H1 (cell line): Measurements from ENCODE around the gene VMP1. TPM values are rescaled to one million over a fixed set of nuclear protein-coding genes. Genes with fewer than 3 reads are reported as not detected.

Source experiments
- EP300 ChIP-seq, 2 experiments: IDR thresholded peaks; 1 replicate in 1 of 2; 2 replicates in 1 of 2; pipeline ENCODE4 v1.6.1; 2011 to 2012; ENCODE audit warnings: low read depth in 2 of 2, low read length in 2 of 2, mild to moderate bottlenecking in 2 of 2, borderline replicate concordance in 1 of 2, inconsistent platforms in 1 of 2, moderate library complexity in 1 of 2
- JUND ChIP-seq: IDR thresholded peaks from 2 replicates; pipeline ENCODE4 v1.6.1; 2011; ENCODE audit warnings: mild to moderate bottlenecking, improper control_type of control experiment, low read length
- NANOG ChIP-seq: IDR thresholded peaks from 2 replicates; pipeline ENCODE4 v1.6.1; 2011; ENCODE audit warnings: low read length, low read depth, mild to moderate bottlenecking, inconsistent platforms; ENCODE audit not compliant: insufficient read depth, poor library complexity, severe bottlenecking
- SAP30 ChIP-seq: fragments of 300-600 bp; sonication (generic); IDR thresholded peaks from 2 replicates; pipeline ENCODE4 v1.7.1; 2012; ENCODE audit warnings: low read length, moderate library complexity, mild to moderate bottlenecking, inconsistent platforms; ENCODE audit not compliant: insufficient read depth, insufficient replicate concordance
- SIN3A ChIP-seq, 2 experiments: IDR thresholded peaks in 1 of 2; conservative IDR thresholded peaks in 1 of 2; 2 replicates each; pipeline ENCODE4 v1.6.1; 2011 to 2012; ENCODE audit warnings: low read length in 2 of 2, improper control_type of control experiment in 1 of 2, low read depth in 1 of 2, mild to moderate bottlenecking in 1 of 2
- SIRT6 ChIP-seq: IDR thresholded peaks from one replicate; pipeline ENCODE4 v1.7.1; 2012; ENCODE audit warnings: low read length, inconsistent platforms
- YY1 ChIP-seq: IDR thresholded peaks from 2 replicates; pipeline ENCODE4 v1.6.1; 2011; ENCODE audit warnings: low read depth, mild to moderate bottlenecking, low read length
- polyA plus RNA-seq, 7 experiments: library from polyadenylated mRNA; depleted of rRNA in 3 of 7; stranded (reverse) in 5 of 7; unstranded in 2 of 7; fragments of >200 nt in 5 of 7; fragments of 200-250 nt in 2 of 7; gene quantifications; 1 replicate in 5 of 7; 2 replicates in 1 of 7; 4 replicates in 1 of 7; pipeline versions ENCODE4 v1.2.1 to v1.2.3, GENCODE V29; 2011 to 2013; ENCODE audit warnings: missing spikeins in 2 of 7, mixed read lengths in 2 of 7
- total RNA-seq: library from RNA; stranded (reverse); fragmentation: NEBNext Ultra II Directional; extraction: Animal tissue kit (Norgen Biotek cat#: 25700); gene quantifications from 2 replicates; pipeline ENCODE4 v1.2.1, GENCODE V29; 2021

Gene VMP1
- total and polyA plus RNA-seq, 2 of the 8 experiments (the other 6 are each of a cell fraction or from before 2014, with no cell fraction given) = 45.0 to 92.7 TPM

DNA sequence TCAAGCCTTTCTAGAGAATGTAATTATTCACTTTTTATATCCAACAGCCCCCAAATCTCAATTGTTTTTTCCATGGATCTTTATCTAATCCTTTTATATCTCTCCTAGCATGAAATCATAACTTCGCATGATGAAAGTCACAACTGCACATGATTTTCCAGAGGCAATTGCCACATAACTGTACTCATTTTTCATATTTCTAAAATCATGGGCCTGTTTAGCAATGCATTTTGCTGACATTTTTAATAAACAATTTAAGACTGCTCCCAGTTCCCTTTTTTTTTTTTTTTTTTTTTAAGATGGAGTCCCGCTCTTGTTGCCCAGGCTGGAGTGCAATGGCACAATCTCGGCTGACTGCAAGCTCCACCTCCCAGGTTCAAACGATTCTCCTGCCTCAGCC is 83.5 kb downstream of the VMP1 start (continued):
- TF ChIP-seq NANOG (no peak), YY1 (no peak), SAP30 (no peak), JUND (no peak), SIRT6 (no peak), EP300 (IDR thresholded peaks at IDR 0.05; ENCODE audit: borderline replicate concordance in 1 of 2, low read depth in 2 of 2, low read length in 2 of 2) (no peak), SIN3A (conservative IDR thresholded peaks at IDR 0.05 in 1 of 2, IDR thresholded peaks at IDR 0.05 in 1 of 2; ENCODE audit: low read depth in 1 of 2, low read length in 2 of 2) (no peak)
- TF ChIP-seq, all 59 proteins: peak for 0
